GM23338 (cell line): ENCODE results near the gene C12orf60. TPM values are rescaled to one million over a fixed set of nuclear protein-coding genes. Genes with fewer than 3 reads are reported as not detected.

ENCODE experiments used
- ATAC-seq: fragments of 200-7000 bp; cut with Tn5 transposase; 3 replicates; pipeline ENCODE4 v1.9.1; 2020
- DNase-seq: peaks from one replicate; pipeline ENCODE4 v3.0.0-alpha.2; 2015; ENCODE audit warnings: low spot score
- H2AFZ ChIP-seq: fragments of 200-600 bp; sonication (generic); 2 replicates; pipeline ENCODE4 v1.8.0; 2016; ENCODE audit warnings: antibody characterized with exemption, mild to moderate bottlenecking, moderate library complexity
- H3F3A ChIP-seq: fragments of 200-600 bp; sonication (generic); replicated peaks from 2 replicates; pipeline ENCODE4 v1.8.0; 2017; ENCODE audit warnings: antibody characterized with exemption, mixed run types, low read depth
- H3K27ac ChIP-seq: fragments of 200-600 bp; sonication (generic); 2 replicates; pipeline ENCODE4 v1.6.1; 2016; ENCODE audit warnings: low read depth
- H3K27me3 ChIP-seq: fragments of 200-600 bp; sonication (generic); 2 replicates; pipeline ENCODE4 v1.8.0; 2016; ENCODE audit warnings: mild to moderate bottlenecking, mixed run types, moderate library complexity; ENCODE audit not compliant: insufficient read depth
- H3K36me3 ChIP-seq: fragments of 200-600 bp; sonication (generic); 2 replicates; pipeline ENCODE4 v1.8.0; 2016; ENCODE audit warnings: mild to moderate bottlenecking; ENCODE audit not compliant: insufficient read depth
- H3K4me1 ChIP-seq: fragments of 200-600 bp; sonication (generic); 2 replicates; pipeline ENCODE4 v1.8.0; 2016; ENCODE audit warnings: mild to moderate bottlenecking, moderate library complexity; ENCODE audit not compliant: insufficient read depth
- H3K4me2 ChIP-seq: fragments of 200-600 bp; sonication (generic); 2 replicates; pipeline ENCODE4 v1.7.1; 2017; ENCODE audit warnings: mixed run types
- H3K4me3 ChIP-seq: fragments of 200-600 bp; sonication (generic); 2 replicates; pipeline ENCODE4 v1.6.1; 2016; ENCODE audit warnings: mixed run types
- H3K79me2 ChIP-seq: fragments of 200-600 bp; sonication (generic); replicated peaks from 2 replicates; pipeline ENCODE4 v1.8.0; 2017; ENCODE audit warnings: mild to moderate bottlenecking; ENCODE audit not compliant: insufficient read depth
- H3K9me2 ChIP-seq: fragments of 200-600 bp; sonication (generic); 2 replicates; pipeline ENCODE4 v1.8.0; 2017; ENCODE audit not compliant: insufficient read depth
- H4K20me1 ChIP-seq: fragments of 200-600 bp; sonication (generic); replicated peaks from 2 replicates; pipeline ENCODE4 v1.8.0; 2017; ENCODE audit warnings: mild to moderate bottlenecking; ENCODE audit not compliant: insufficient read depth
- H3K27ac Mint-ChIP-seq: 2 replicates; pipeline ENCODE4 v1.8.0; 2020; ENCODE audit warnings: inconsistent platforms, mild to moderate bottlenecking, moderate library complexity, mixed read lengths
- H3K27me3 Mint-ChIP-seq: 3 replicates; pipeline ENCODE4 v1.8.0; 2022; ENCODE audit warnings: low read depth, mild to moderate bottlenecking, moderate library complexity, mixed read lengths, inconsistent platforms; ENCODE audit not compliant: insufficient read depth, poor library complexity
- H3K36me3 Mint-ChIP-seq: 3 replicates; pipeline ENCODE4 v1.8.0; 2021; ENCODE audit warnings: low read depth, mild to moderate bottlenecking, inconsistent platforms, moderate library complexity, mixed read lengths
- H3K4me1 Mint-ChIP-seq: 3 replicates; pipeline ENCODE4 v1.8.0; 2020; ENCODE audit warnings: mild to moderate bottlenecking, inconsistent platforms, mixed read lengths
- H3K4me3 Mint-ChIP-seq: 3 replicates; pipeline ENCODE4 v1.8.0; 2021; ENCODE audit warnings: moderate library complexity, mild to moderate bottlenecking, inconsistent platforms, mixed read lengths
- H3K9me3 Mint-ChIP-seq: 3 replicates; pipeline ENCODE4 v1.8.0; 2020; ENCODE audit warnings: moderate library complexity, mild to moderate bottlenecking, inconsistent platforms, mixed read lengths
- CREB1 ChIP-seq: fragments of 250-450 bp; sonication (Bioruptor Pico); IDR thresholded peaks from 2 replicates; pipeline ENCODE4 v1.5.0; 2020; ENCODE audit warnings: low read depth, mild to moderate bottlenecking, moderate library complexity
- EZH2 ChIP-seq: fragments of 200-600 bp; sonication (generic); IDR thresholded peaks from one replicate; pipeline ENCODE4 v1.8.0; 2017; ENCODE audit warnings: antibody characterized with exemption, mild to moderate bottlenecking, low read depth; ENCODE audit not compliant: unreplicated experiment
- JUNB ChIP-seq: IDR thresholded peaks from one replicate; pipeline ENCODE4 v1.6.1; 2016; ENCODE audit warnings: antibody characterized with exemption; ENCODE audit not compliant: unreplicated experiment
- STAT1 ChIP-seq: IDR thresholded peaks from one replicate; pipeline ENCODE4 v1.6.1; 2016; ENCODE audit warnings: antibody characterized with exemption; ENCODE audit not compliant: unreplicated experiment
- ZNF331 ChIP-seq: fragments of 250-450 bp; sonication (Bioruptor Pico); IDR thresholded peaks from 2 replicates; pipeline ENCODE4 v1.5.0; 2020; ENCODE audit warnings: low read depth, mild to moderate bottlenecking, moderate library complexity
- polyA plus RNA-seq: library from polyadenylated mRNA; unstranded; fragments of >200 nt; fragmentation: Nextera tagmentation; extraction: Ambion mirVana; gene quantifications from 2 replicates; pipeline ENCODE4 v1.2.1, GENCODE V29; 2016
- total RNA-seq: library from RNA; depleted of rRNA; stranded (reverse); fragments of >200 nt; shearing (Covaris generic); gene quantifications from 2 replicates; pipeline ENCODE4 v1.2.3, GENCODE V29; 2014
- TF ChIP-seq, protein P1 (sequence below): IDR thresholded peaks from one replicate; pipeline ENCODE4 v1.6.1; 2018; ENCODE audit warnings: antibody characterized with exemption; ENCODE audit not compliant: unreplicated experiment
- TF ChIP-seq, protein P2 (sequence below): fragments of 250-450 bp; sonication (Bioruptor Pico); IDR thresholded peaks from 2 replicates; pipeline ENCODE4 v1.5.0; 2020; ENCODE audit warnings: mild to moderate bottlenecking, moderate library complexity
- TF ChIP-seq, protein P3 (sequence below), 2 experiments: fragments of 200-600 bp in 1 of 2; sonication (generic) in 1 of 2; conservative IDR thresholded peaks; 2 replicates each; pipeline versions ENCODE4 v1.5.1 to v1.6.1; 2016 to 2017; ENCODE audit warnings: antibody characterized with exemption in 2 of 2, low read depth in 2 of 2, mild to moderate bottlenecking in 2 of 2, moderate library complexity in 1 of 2

C12orf60 gene
- total and polyA plus RNA-seq, 2 experiments from 2014 or later, result 1.7 to 2.3 TPM

DNA sequence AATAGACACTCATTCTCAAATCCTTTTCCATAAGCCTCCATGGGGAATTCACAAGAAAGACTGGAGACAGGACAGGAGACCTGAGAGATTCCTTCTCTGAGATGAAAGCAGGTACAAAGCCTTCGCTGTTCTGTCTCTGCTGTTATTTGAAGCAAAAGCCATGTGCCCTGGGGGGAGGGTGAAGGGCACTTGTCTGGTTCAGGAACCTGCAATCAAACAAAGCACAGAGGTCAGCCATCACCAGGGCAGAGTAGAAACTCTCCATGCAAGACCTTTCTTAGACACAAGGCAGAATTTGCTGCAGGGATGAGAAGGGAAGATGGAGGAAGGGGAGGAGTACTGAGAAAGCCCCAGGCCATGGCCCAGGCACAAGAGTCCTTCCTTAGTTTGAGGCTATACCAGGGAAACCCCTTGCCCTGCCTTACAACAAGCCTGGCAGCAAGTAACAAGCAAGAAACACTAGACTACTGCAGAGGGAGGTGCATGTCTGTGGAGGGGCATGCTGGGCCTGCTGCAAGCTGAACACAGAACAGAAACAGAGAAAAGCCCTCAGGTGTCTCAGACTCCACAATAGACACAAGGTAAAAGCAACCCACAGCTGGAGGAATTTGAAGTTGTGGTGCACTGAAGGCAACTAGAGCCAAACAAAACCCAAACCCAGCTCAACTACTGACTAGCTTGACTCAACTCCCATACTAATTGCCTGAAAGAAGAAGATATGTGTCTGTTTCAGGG, 47.6 kb downstream of the C12orf60 start (continued):
- TF ChIP-seq, protein P1, sequence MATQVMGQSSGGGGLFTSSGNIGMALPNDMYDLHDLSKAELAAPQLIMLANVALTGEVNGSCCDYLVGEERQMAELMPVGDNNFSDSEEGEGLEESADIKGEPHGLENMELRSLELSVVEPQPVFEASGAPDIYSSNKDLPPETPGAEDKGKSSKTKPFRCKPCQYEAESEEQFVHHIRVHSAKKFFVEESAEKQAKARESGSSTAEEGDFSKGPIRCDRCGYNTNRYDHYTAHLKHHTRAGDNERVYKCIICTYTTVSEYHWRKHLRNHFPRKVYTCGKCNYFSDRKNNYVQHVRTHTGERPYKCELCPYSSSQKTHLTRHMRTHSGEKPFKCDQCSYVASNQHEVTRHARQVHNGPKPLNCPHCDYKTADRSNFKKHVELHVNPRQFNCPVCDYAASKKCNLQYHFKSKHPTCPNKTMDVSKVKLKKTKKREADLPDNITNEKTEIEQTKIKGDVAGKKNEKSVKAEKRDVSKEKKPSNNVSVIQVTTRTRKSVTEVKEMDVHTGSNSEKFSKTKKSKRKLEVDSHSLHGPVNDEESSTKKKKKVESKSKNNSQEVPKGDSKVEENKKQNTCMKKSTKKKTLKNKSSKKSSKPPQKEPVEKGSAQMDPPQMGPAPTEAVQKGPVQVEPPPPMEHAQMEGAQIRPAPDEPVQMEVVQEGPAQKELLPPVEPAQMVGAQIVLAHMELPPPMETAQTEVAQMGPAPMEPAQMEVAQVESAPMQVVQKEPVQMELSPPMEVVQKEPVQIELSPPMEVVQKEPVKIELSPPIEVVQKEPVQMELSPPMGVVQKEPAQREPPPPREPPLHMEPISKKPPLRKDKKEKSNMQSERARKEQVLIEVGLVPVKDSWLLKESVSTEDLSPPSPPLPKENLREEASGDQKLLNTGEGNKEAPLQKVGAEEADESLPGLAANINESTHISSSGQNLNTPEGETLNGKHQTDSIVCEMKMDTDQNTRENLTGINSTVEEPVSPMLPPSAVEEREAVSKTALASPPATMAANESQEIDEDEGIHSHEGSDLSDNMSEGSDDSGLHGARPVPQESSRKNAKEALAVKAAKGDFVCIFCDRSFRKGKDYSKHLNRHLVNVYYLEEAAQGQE, result no peak
- TF ChIP-seq EZH2 (no peak), ZNF331 (CRISPR knock-in tag) (no peak)

DNA sequence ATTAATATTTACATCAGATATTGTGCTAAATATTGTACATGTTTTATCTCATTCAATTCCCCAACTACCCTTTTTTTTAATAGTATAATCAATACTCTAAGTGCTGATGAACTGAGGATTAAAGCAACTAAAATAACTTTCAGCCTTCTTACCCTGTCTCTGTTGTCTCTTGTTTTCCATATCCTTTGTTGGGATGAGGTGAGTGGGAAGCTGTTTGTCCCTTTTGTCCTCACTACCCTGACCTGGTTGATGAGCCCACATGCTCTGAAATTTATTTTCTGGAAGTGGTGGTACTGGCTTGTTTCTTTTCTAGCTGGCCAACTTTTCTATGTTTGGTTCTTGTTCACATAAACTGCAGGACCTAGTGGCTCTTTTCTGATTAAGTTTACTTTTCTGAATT, 49.4 kb downstream of the C12orf60 start:
- no peak overlapping the region for H3K4me3 ChIP-seq
- H3K4me2 ChIP-seq, result no peak overlapping the region
- Mint-ChIP-seq H3K4me3 (no peak overlapping the region), H3K4me1 (peaks cover 11% of the 10 kb centered on the region), H3K27ac (no peak overlapping the region), H3K36me3 (no peaks in the 10 kb centered on the region), H3K27me3 (no peaks in the 10 kb centered on the region), H3K9me3 (peaks cover 5% of the 10 kb centered on the region; the same call in 2 of the 3 replicates)
- no peaks in the 10 kb centered on the region for H3K27me3 ChIP-seq
- no peaks in the 10 kb centered on the region for H3K79me2 ChIP-seq
- ATAC-seq (peak; percentile 76), DNase-seq (peak; percentile 21)
- H3K4me1 ChIP-seq, result peaks cover 13% of the 10 kb centered on the region; the same call in 1 of the 2 replicates
- H3K9me2 ChIP-seq, result no peaks in the 10 kb centered on the region
- H3K36me3 ChIP-seq, result no peaks in the 10 kb centered on the region
- H4K20me1 ChIP-seq, result no peaks in the 10 kb centered on the region
- no peak overlapping the region for H3K27ac ChIP-seq
- H3F3A ChIP-seq, result no peaks in the 10 kb centered on the region
- TF ChIP-seq EZH2 (no peak), ZNF331 (CRISPR knock-in tag) (no peak), STAT1 (no peak), JUNB (no peak), CREB1 (CRISPR knock-in tag) (no peak)
- TF ChIP-seq, protein P1, result no peak
- TF ChIP-seq, protein P2, sequence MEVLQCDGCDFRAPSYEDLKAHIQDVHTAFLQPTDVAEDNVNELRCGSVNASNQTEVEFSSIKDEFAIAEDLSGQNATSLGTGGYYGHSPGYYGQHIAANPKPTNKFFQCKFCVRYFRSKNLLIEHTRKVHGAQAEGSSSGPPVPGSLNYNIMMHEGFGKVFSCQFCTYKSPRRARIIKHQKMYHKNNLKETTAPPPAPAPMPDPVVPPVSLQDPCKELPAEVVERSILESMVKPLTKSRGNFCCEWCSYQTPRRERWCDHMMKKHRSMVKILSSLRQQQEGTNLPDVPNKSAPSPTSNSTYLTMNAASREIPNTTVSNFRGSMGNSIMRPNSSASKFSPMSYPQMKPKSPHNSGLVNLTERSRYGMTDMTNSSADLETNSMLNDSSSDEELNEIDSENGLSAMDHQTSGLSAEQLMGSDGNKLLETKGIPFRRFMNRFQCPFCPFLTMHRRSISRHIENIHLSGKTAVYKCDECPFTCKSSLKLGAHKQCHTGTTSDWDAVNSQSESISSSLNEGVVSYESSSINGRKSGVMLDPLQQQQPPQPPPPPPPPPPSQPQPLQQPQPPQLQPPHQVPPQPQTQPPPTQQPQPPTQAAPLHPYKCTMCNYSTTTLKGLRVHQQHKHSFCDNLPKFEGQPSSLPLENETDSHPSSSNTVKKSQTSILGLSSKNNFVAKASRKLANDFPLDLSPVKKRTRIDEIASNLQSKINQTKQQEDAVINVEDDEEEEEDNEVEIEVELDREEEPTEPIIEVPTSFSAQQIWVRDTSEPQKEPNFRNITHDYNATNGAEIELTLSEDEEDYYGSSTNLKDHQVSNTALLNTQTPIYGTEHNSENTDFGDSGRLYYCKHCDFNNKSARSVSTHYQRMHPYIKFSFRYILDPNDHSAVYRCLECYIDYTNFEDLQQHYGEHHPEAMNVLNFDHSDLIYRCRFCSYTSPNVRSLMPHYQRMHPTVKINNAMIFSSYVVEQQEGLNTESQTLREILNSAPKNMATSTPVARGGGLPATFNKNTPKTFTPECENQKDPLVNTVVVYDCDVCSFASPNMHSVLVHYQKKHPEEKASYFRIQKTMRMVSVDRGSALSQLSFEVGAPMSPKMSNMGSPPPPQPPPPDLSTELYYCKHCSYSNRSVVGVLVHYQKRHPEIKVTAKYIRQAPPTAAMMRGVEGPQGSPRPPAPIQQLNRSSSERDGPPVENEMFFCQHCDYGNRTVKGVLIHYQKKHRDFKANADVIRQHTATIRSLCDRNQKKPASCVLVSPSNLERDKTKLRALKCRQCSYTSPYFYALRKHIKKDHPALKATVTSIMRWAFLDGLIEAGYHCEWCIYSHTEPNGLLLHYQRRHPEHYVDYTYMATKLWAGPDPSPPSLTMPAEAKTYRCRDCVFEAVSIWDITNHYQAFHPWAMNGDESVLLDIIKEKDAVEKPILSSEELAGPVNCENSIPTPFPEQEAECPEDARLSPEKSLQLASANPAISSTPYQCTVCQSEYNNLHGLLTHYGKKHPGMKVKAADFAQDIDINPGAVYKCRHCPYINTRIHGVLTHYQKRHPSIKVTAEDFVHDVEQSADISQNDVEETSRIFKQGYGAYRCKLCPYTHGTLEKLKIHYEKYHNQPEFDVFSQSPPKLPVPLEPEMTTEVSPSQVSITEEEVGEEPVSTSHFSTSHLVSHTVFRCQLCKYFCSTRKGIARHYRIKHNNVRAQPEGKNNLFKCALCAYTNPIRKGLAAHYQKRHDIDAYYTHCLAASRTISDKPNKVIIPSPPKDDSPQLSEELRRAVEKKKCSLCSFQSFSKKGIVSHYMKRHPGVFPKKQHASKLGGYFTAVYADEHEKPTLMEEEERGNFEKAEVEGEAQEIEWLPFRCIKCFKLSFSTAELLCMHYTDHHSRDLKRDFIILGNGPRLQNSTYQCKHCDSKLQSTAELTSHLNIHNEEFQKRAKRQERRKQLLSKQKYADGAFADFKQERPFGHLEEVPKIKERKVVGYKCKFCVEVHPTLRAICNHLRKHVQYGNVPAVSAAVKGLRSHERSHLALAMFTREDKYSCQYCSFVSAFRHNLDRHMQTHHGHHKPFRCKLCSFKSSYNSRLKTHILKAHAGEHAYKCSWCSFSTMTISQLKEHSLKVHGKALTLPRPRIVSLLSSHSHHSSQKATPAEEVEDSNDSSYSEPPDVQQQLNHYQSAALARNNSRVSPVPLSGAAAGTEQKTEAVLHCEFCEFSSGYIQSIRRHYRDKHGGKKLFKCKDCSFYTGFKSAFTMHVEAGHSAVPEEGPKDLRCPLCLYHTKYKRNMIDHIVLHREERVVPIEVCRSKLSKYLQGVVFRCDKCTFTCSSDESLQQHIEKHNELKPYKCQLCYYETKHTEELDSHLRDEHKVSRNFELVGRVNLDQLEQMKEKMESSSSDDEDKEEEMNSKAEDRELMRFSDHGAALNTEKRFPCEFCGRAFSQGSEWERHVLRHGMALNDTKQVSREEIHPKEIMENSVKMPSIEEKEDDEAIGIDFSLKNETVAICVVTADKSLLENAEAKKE (CRISPR knock-in tag), result no peak
- TF ChIP-seq, protein P3, sequence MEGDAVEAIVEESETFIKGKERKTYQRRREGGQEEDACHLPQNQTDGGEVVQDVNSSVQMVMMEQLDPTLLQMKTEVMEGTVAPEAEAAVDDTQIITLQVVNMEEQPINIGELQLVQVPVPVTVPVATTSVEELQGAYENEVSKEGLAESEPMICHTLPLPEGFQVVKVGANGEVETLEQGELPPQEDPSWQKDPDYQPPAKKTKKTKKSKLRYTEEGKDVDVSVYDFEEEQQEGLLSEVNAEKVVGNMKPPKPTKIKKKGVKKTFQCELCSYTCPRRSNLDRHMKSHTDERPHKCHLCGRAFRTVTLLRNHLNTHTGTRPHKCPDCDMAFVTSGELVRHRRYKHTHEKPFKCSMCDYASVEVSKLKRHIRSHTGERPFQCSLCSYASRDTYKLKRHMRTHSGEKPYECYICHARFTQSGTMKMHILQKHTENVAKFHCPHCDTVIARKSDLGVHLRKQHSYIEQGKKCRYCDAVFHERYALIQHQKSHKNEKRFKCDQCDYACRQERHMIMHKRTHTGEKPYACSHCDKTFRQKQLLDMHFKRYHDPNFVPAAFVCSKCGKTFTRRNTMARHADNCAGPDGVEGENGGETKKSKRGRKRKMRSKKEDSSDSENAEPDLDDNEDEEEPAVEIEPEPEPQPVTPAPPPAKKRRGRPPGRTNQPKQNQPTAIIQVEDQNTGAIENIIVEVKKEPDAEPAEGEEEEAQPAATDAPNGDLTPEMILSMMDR (conservative IDR thresholded peaks at IDR 0.05; ENCODE audit: low read depth in 2 of 2), result no peak
- H2AFZ ChIP-seq, result peak overlapping the region; percentile 75; the same call in 1 of the 2 replicates
